Motor neuron (in vitro differentiated cells): ENCODE data around the gene TERF2IP. TPM values are rescaled to one million over a fixed set of nuclear protein-coding genes. Genes with fewer than 3 reads are reported as not detected.
A peak's percentile ranks its signal among the peaks of the same experiment; 100 is the strongest.

Experiments used
- ATAC-seq, 8 experiments: fragments of 200-7000 bp; cut with Tn5 transposase; replicated peaks in 6 of 8; 2 replicates each; pipeline ENCODE4 v1.8.0; 2021; ENCODE audit warnings: mild to moderate bottlenecking in 8 of 8, moderate library complexity in 8 of 8
- H3K27ac ChIP-seq, 2 donors: fragments of 250-450 bp; sonication (Bioruptor Pico); 2 replicates each; pipeline ENCODE4 v1.9.0; 2021; ENCODE audit warnings: antibody characterized with exemption in 2 of 2, mild to moderate bottlenecking in 2 of 2, moderate library complexity in 1 of 2
- H3K4me1 ChIP-seq, 2 donors: fragments of 250-450 bp; sonication (Bioruptor Pico); replicated peaks in 1 of 2; 2 replicates each; pipeline ENCODE4 v1.6.1; 2021; ENCODE audit warnings: antibody characterized with exemption in 2 of 2, mild to moderate bottlenecking in 2 of 2, moderate library complexity in 1 of 2
- H3K4me3 ChIP-seq, 5 donors: fragments of 250-450 bp; sonication (Bioruptor Pico); 2 replicates each; pipeline ENCODE4 v1.9.0; 2021; ENCODE audit warnings: antibody characterized with exemption in 5 of 5, mild to moderate bottlenecking in 5 of 5, moderate library complexity in 4 of 5
- WGBS, 10 experiments: fragments of 450-650 bp; shearing (Covaris generic); methylation state at CpG; one replicate each; pipeline ENCODE4 v1.0.0; 2022; 5-methylcytosine and 5-hydroxymethylcytosine counted together
- in situ Hi-C, 9 experiments: fragments of 400-800 bp; cut with MboI; loops; one replicate each; pipeline ENCODE4 v1.15.0; 2021; ENCODE audit warnings: low sequenced_read_pairs in 9 of 9, low pct_unique_long_range_greater_than_20kb in 2 of 9; ENCODE audit not compliant: unreplicated experiment in 9 of 9
- total RNA-seq, 8 experiments: library from RNA; unstranded; fragments of 300-600 nt; gene quantifications; 2 replicates each; pipeline versions ENCODE4 v1.2.3 to v1.2.4, GENCODE V29; 2022

TERF2IP gene
- total RNA-seq, 8 experiments from 2014 or later, result 55.4 to 212 (median 150) TPM

DNA sequence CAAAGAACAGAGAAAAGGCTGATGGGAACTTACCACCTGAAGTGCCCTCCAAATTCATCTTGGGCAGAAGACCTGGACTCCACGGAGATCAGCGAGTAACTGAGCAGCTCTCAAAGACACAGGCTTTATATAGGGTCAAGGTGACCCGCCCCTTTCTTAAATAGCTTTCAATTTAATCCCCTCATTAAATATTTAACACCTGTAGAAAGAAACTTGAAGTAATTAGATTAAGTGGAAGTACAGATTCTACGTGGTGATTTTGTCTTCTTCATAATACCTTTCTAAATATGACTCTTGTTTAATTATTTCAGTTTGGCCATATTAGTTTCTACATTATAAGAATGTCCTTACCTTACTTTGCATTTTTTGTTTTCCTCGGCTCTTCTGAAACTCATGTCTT is 53.8 kb downstream of the TERF2IP start, which contains the start of gene DUXB:
Gene DUXB, minus strand, starts transcription at position 101 of the 400 bp plus-strand sequence. Its CDS starts 43 bp downstream, at position 58.
- 58 to 92% (median 83%) methylated on average over 1 to 5 of the region's 5 CpGs for WGBS, 10 experiments
- Histone ChIP-seq H3K27ac (no peak within 1 kb of the TSS), H3K4me1 (no peaks in the 10 kb centered on the region), H3K4me3 (no peak within 1 kb of the TSS)
- ATAC-seq, result no peak
- in situ Hi-C loops, result no loop called here

- H3K4me1 ChIP-seq, result no peaks in the 10 kb centered on the region
- 0 to 80% (median 68%) methylated on average over 1 to 2 of the region's 2 CpGs; no CpG with 5 or more reads in 4 of the 10 experiments for WGBS, 10 experiments
- in situ Hi-C loops, result no loop called here
- no peak overlapping the region for H3K4me3 ChIP-seq
- ATAC-seq, result peak in 3 of 8 experiments; percentile 85 to 98 (median 94)
- no peak overlapping the region for H3K27ac ChIP-seq
These were observed 54.7 kb downstream of the TERF2IP start for GRCh38 chr16:75702242-75702641.

DNA sequence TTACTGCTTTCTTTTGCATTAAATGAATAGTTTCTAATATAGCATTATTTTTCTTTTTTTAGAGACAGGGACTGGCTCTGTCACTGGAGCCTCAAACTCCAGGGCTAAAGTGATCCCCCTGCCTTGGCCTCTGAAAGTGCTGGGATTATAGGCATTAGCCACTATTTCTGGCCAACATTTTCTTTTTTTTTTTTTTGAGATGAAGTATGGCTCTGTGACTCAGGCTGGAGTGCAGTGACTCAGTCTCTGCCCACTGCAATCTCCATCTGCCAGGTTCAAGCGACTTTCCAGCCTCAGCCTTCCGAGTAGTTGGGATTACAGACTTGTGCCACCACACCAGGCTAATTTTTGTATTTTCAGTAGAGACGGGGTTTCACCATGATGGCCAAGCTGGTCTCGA is 55.7 kb downstream of the TERF2IP start:
- no peak overlapping the region for H3K4me3 ChIP-seq
- no peaks in the 10 kb centered on the region for H3K4me1 ChIP-seq
- WGBS, 10 experiments, result 54 to 93% (median 75%) methylated on average over 2 to 3 of the region's 4 CpGs; no CpG with 5 or more reads in 5 of the 10 experiments
- ATAC-seq, result peak in 1 of 8 experiments; percentile 47
- in situ Hi-C loops, result no loop called here
- H3K27ac ChIP-seq, result no peak overlapping the region

Other genes starting within 250 kb of the TERF2IP start
- 100 to 1,000 TPM in 5 of 8 experiments, 10 to 100 TPM in 3; 43.5 to 130 (median 107) TPM for gene CFDP1, start 214.3 kb upstream of the TERF2IP start, total RNA-seq
- gene TMEM170A, start 183.1 kb upstream of the TERF2IP start, total RNA-seq, result 10 to 100 TPM in 7 of 8 experiments, 1 to 10 TPM in 1; 7.9 to 24.2 (median 17.1) TPM
- gene CHST6, start 152.3 kb upstream of the TERF2IP start, total RNA-seq, result 1 to 10 TPM in 2 of 8 experiments, under 1 TPM in 6; 0.10 to 9.6 (median 0.49) TPM
- gene CHST5, start 111.7 kb upstream of the TERF2IP start, total RNA-seq, result 1 to 10 TPM in 1 of 8 experiments, under 1 TPM in 7; 0.20 to 1.5 (median 0.48) TPM
- gene TMEM231, start 91.5 kb upstream of the TERF2IP start, total RNA-seq, result 10 to 100 TPM in 6 of 8 experiments, 1 to 10 TPM in 2; 7.8 to 66.5 (median 12.7) TPM
- gene GABARAPL2, start 81.4 kb upstream of the TERF2IP start, total RNA-seq, result 100 to 1,000 TPM; 111 to 235 (median 143) TPM
- 10 to 100 TPM; 34.0 to 67.2 (median 48.7) TPM for gene ADAT1, start 24.5 kb upstream of the TERF2IP start, total RNA-seq
- 100 to 1,000 TPM; 106 to 187 (median 127) TPM for gene KARS1, start 108 bp upstream of the TERF2IP start, total RNA-seq
- 1 to 10 TPM in 2 of 8 experiments, under 1 TPM in 6; 0.41 to 2.5 (median 0.83) TPM for gene CPHXL2, start 29.2 kb downstream of the TERF2IP start, total RNA-seq
- gene DUXB, start 53.7 kb downstream of the TERF2IP start, total RNA-seq, result under 1 TPM in 2 of 8 experiments, not detected in 6; 0.31 to 0.42 TPM
- under 1 TPM in 3 of 8 experiments, not detected in 5; 0.16 to 0.73 (median 0.18) TPM for gene CPHXL, start 78.7 kb downstream of the TERF2IP start, total RNA-seq